Astrocyte of the cerebellum (primary cell): ENCODE results near the gene ARHGEF9.

Source experiments
- DNase-seq: peaks from one replicate; pipeline ENCODE4 v3.0.0-alpha.2; 2011; ENCODE audit warnings: low read depth
- H3K4me3 ChIP-seq: 2 replicates; pipeline ENCODE4 v1.5.1; 2011; ENCODE audit warnings: mild to moderate bottlenecking, low read depth, low read length, moderate library complexity
- in situ Hi-C: cut with HindIII; loops from 2 replicates; pipeline ENCODE4 v1.10.0; 2017; ENCODE audit warnings: low sequenced_read_pairs
- TF ChIP-seq, protein P1 (sequence below): IDR thresholded peaks from 2 replicates; pipeline ENCODE4 v1.5.1; 2012; ENCODE audit warnings: low read length, low read depth, moderate library complexity, mild to moderate bottlenecking; ENCODE audit errors: missing control alignments

The ARHGEF9 gene

DNA sequence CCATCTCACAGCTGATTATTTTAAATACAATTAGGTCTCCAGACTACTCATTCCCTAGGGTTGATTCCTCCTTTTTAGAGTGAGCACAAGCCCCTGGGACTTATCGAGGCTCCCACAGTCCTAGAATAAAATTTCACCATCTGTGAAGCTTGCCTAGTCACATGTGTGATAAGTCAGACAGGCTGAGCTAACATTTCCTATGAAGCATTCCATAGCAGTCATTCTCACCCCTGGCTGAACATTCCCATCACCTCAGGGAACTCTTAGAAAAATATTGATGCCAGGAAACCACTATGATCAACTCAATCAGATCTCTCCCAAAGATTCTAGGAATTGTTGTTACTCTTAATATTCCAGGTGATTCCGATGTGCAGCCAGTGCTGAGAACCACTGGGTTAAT, 37.7 kb downstream of the ARHGEF9 start:
- H3K4me3 ChIP-seq = no peak overlapping the region
- peak; percentile 19 for DNase-seq
- in situ Hi-C loops = no loop called here
- TF ChIP-seq, protein P1, sequence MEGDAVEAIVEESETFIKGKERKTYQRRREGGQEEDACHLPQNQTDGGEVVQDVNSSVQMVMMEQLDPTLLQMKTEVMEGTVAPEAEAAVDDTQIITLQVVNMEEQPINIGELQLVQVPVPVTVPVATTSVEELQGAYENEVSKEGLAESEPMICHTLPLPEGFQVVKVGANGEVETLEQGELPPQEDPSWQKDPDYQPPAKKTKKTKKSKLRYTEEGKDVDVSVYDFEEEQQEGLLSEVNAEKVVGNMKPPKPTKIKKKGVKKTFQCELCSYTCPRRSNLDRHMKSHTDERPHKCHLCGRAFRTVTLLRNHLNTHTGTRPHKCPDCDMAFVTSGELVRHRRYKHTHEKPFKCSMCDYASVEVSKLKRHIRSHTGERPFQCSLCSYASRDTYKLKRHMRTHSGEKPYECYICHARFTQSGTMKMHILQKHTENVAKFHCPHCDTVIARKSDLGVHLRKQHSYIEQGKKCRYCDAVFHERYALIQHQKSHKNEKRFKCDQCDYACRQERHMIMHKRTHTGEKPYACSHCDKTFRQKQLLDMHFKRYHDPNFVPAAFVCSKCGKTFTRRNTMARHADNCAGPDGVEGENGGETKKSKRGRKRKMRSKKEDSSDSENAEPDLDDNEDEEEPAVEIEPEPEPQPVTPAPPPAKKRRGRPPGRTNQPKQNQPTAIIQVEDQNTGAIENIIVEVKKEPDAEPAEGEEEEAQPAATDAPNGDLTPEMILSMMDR = no peak

DNA sequence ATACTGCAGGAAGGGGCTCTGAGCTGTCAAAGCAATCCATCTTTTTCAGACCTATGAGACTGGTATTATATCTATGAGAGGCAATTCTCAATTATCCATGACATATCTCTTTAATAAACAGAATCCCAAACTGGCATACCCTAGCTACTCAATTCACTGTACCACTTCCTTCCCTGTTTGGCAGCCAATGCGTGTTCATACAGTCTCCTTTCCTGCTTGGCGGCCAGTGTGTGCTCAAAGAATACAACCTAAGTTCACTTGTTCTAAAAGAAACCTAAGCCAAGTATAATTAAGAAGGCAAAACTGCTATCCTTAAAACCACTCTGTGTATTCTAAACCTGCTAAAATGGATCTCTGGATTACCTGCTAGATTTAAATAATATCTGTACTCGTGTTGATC, 38.3 kb downstream of the ARHGEF9 start:
- in situ Hi-C loops = no loop called here
- no peak overlapping the region for H3K4me3 ChIP-seq
- DNase-seq = no peak
- TF ChIP-seq, protein P1 = no peak

DNA sequence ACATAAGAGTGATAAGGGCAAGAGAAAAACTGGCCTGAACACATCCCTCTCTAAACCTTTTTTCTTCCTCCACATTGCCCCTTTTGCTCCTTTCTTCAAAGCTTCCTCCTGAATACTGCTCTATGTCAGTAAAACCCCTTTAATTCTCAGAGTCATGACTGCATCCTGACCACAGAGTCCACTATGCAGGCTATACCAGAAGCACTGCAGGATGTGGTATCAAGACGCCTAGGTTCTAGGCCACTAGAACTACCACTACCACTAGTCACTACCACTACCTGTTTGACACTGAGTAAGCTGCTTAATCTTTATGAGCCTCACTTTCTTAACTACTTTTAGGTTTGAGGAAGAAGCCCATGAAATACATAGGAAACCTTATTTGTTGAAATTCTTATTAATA, 38.7 kb downstream of the ARHGEF9 start:
- in situ Hi-C loops = no loop called here
- DNase-seq = no peak
- TF ChIP-seq, protein P1 = no peak
- H3K4me3 ChIP-seq = no peak overlapping the region

DNA sequence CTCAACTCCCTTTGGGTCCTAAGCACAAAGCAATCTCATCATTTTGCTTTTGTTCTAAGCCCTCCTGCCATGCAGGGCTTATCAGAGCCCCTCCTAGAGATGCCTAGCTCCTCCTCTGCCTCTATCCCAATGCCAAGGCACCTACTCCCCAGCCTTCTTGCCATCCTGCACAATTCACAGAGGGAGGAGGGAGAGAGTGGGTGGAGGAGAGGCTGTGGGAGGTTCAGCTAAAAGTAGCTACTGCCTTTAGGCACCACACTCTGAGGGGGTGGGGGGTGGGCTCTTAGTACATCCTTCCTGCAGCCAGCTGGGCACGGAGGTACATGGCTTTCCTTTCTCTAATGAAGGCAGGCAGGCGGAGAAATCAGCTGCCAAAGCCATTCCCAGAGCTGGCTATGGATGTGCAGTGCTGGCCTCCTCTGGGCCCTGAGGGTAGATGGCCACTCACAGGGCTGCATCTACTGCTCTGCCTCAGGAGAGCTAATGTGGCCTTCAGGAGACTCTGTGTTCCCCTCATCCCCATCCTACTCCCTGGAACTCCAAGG, 40.1 kb downstream of the ARHGEF9 start:
- no peak overlapping the region for H3K4me3 ChIP-seq
- no peak for DNase-seq
- TF ChIP-seq, protein P1 = no peak
- in situ Hi-C loops = no loop called here

DNA sequence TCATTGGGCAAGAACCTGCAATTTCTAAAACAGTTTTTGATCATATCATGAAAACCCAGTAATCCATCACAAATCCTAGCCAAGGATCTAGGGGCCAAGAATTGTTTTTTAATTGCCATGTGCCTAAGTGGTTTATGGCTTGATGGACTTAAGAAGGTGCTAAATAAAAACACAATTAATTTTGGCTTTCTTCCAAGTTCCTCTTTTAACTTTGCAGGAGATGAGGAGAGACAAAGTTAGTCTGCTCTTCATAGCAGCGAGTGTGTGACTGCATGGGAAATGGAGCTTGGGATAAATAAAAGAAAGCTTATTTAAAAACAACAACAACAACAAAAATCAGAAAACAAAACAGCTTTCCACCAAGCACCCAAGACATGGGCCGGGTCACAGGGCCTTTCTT, 41.4 kb downstream of the ARHGEF9 start:
- in situ Hi-C loops = no loop called here
- H3K4me3 ChIP-seq = no peak overlapping the region
- DNase-seq = no peak
- TF ChIP-seq, protein P1 = no peak

DNA sequence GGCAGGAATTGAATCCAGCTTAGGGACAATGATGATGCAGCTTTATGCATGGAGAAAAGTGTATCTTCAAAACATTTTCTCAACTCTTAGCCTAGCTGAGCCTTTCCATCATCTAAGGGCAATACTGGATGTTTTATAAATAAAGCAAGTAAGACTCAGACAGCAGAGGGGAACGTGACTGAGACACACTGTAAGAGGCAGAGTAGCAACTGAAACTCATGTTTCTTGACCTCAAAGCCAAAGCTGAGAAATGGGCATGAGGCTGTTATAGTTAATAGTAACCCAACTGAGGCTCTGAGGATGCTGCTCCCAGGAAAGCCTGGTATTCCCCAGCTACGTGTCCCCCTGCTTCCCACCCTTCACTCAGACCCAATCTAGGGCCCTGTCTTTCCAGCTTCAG, 44.6 kb downstream of the ARHGEF9 start:
- in situ Hi-C loops = no loop called here
- no peak overlapping the region for H3K4me3 ChIP-seq
- DNase-seq = no peak
- TF ChIP-seq, protein P1 = no peak

DNA sequence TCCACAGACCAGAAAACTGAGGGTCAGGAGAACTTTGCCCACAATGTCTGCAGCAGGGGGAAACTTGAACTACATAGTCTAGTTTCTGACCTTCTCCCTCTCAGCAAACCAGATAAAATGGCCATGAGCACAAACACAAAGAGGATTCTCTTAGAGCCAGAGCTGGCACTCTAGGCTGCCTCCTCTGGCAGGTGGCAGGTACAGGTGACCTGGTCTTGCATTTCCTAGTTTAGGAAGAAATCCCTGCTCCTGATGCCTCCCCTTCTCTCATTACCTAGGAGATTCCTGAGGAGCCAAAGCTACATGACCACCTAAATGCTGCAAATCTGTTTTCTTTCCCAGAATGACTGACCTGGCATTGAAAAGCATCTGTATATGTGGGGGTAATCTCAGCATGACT, 45.1 kb downstream of the ARHGEF9 start:
- in situ Hi-C loops = no loop called here
- no peak overlapping the region for H3K4me3 ChIP-seq
- DNase-seq = no peak
- TF ChIP-seq, protein P1 = no peak
